Uterus (tissue), 4 donors: ENCODE results near the gene PGLYRP3. TPM values are rescaled to one million over a fixed set of nuclear protein-coding genes. Genes with fewer than 3 reads are reported as not detected.
"Not testable (repeated sequence)": the region's sequence is repeated elsewhere in the genome, so short reads cannot be mapped to it uniquely, and the experiment has no call there.

Experiments
- DNase-seq, 2 donors: peaks; one replicate each; pipeline ENCODE4 v3.0.0-alpha.2; 2019 to 2020
- H3K27ac ChIP-seq, 2 donors: fragments of 200-600 bp; sonication (generic); 1 replicate in 1 of 2; 2 replicates in 1 of 2; pipeline ENCODE4 v1.5.1; 2016 to 2018
- H3K27me3 ChIP-seq, 2 donors: fragments of 200-600 bp; sonication (generic); one replicate each; pipeline ENCODE4 v1.5.1; 2018 to 2019; ENCODE audit warnings: control low read depth in 1 of 2
- H3K36me3 ChIP-seq, 2 donors: fragments of 200-600 bp; sonication (generic); one replicate each; pipeline ENCODE4 v1.5.1; 2019; ENCODE audit warnings: control low read depth in 1 of 2
- H3K4me1 ChIP-seq, 2 donors: fragments of 200-600 bp; sonication (generic); one replicate each; pipeline ENCODE4 v1.5.1; 2018 to 2019; ENCODE audit warnings: control low read depth in 1 of 2
- H3K4me3 ChIP-seq, 2 donors: fragments of 200-600 bp; sonication (generic); 1 replicate in 1 of 2; 2 replicates in 1 of 2; pipeline ENCODE4 v1.5.1; 2018 to 2019; ENCODE audit warnings: mild to moderate bottlenecking in 1 of 2
- H3K9me3 ChIP-seq, 2 donors: fragments of 200-600 bp; sonication (generic); one replicate each; pipeline ENCODE4 v1.5.1; 2019; ENCODE audit warnings: control low read depth in 1 of 2
- CTCF ChIP-seq, 4 experiments: fragments of 200-600 bp in 2 of 4; fragments of 450-650 bp in 2 of 4; sonication (generic) in 2 of 4; IDR thresholded peaks; one replicate each; pipeline ENCODE4 v1.5.1; 2016 to 2019; ENCODE audit warnings: antibody characterized with exemption in 4 of 4, mild to moderate bottlenecking in 2 of 4, moderate library complexity in 1 of 4
- POLR2A ChIP-seq, 2 donors: fragments of 450-650 bp; IDR thresholded peaks; one replicate each; pipeline ENCODE4 v1.6.1; 2016; ENCODE audit warnings: antibody characterized with exemption in 2 of 2, mild to moderate bottlenecking in 1 of 2, moderate library complexity in 1 of 2
- intact Hi-C: fragments of 100-400 bp; cut with DNase I; formaldehyde crosslinking; loops from one replicate; pipeline ENCODE4 v1.15.1; 2023; ENCODE audit warnings: low total_unique reads
- total RNA-seq, 4 donors: library from RNA; depleted of rRNA in 3 of 4; stranded (reverse); fragments of >200 nt in 3 of 4; gene quantifications; one replicate each; pipeline versions ENCODE4 v1.1.0 to v1.2.4, GENCODE V29; 2014 to 2023
- donor health status: DM: yes; HTN: yes; CAD: no.

PGLYRP3 gene
- total RNA-seq, 4 donors from 2014 or later: not detected

DNA sequence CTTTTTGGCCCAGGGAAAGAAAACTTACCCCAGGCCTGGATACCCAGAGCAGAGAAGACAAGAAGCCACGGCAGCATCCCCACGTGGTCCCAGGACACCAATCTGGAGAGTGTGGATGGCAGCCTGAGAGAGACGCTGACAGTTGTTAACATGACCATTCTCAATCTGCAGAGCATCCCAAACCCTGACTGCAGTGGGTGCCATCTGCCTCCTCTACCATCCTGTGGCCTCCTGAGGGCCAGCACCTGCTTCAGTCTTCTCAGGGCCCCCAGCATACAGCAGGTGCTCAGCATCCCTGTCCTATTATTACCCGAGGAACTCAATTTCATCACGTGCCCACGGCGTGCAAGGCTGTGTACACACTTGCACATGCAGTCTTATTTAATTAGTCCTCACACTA, 35.1 kb upstream of the PGLYRP3 start:
- peaks cover 0 to 9% of the 10 kb centered on the region in 2 donors for H3K27me3 ChIP-seq
- no peaks in the 10 kb centered on the region for H3K4me1 ChIP-seq
- intact Hi-C loops: no loop called here
- no peak for TF ChIP-seq CTCF (IDR thresholded peaks at IDR 0.05)
- TF ChIP-seq POLR2A (IDR thresholded peaks at IDR 0.05): no peak
- H3K9me3 ChIP-seq: no peaks in the 10 kb centered on the region
- no peaks in the 10 kb centered on the region for H3K36me3 ChIP-seq
- no peak overlapping the region for H3K27ac ChIP-seq
- H3K4me3 ChIP-seq: no peak overlapping the region
- DNase-seq: no peak

DNA sequence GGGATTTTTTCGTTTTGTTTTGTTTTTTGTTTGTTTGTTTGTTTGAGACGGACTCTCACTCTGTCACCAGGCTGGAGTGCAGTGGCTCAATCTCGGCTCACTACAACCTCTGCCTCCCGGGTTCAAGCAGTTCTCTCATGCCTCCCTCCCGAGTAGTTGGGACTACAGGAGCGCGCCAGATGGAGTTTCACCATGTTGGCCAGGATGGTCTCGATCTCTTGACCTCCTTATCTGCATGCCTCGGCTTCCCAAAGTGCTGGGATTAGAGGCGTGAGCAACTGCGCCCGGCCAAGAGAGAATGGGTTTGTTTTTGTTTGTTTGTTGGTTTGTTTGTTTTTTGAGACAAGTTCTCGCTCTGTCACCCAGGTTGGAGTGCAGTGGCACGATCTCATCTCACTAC, 34.3 kb upstream of the PGLYRP3 start:
- H3K27me3 ChIP-seq, DNase-seq, intact Hi-C loops, H3K9me3 ChIP-seq, H3K36me3 ChIP-seq, H3K4me3 ChIP-seq, H3K4me1 ChIP-seq, H3K27ac ChIP-seq: not testable (repeated sequence)

DNA sequence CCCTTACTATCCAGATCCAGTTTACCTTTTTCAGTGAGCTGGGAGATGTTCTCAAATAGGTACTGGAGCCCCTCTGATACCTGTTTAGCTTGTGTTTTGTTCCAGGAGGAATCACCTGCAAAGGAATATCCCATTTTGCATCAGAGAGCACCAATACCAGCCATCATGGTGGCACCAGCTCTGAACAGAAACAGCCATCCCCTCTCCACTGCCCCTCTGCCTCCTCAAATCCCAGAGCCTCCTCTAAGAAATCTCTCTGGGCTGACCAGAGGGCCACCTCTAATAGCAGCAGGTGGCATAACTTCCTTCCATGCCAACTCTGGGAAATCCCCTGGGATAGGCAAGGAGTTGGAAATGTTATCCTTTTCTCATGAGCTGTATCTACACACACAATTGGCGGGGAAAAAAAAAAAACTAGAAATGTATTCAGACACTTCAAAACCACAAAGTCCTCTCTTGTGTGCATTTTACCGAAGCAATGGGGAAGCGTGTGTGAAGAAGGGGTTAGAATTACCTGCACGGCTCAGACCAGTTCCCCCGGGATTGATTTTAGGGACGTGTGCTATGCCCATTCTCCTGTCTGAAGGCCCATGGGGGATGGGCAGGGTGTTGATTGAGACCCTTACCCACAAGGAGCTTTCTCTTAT, 33.4 kb upstream of the PGLYRP3 start:
- Histone ChIP-seq H3K36me3 (no peaks in the 10 kb centered on the region), H3K9me3 (no peaks in the 10 kb centered on the region), H3K4me1 (no peaks in the 10 kb centered on the region), H3K27me3 (peaks cover 0 to 3% of the 10 kb centered on the region in 2 donors), H3K4me3 (no peak overlapping the region), H3K27ac (no peak overlapping the region)
- no peak for DNase-seq
- intact Hi-C loops: no loop called here
- TF ChIP-seq POLR2A (IDR thresholded peaks at IDR 0.05): no peak
- TF ChIP-seq CTCF (IDR thresholded peaks at IDR 0.05): no peak

GRCh38 chr1:153345187-153346076, 32.7 kb upstream of the PGLYRP3 start:
- Histone ChIP-seq H3K4me3 (no peak overlapping the region), H3K9me3 (no peaks in the 10 kb centered on the region), H3K27ac (no peak overlapping the region), H3K4me1 (no peaks in the 10 kb centered on the region), H3K36me3 (no peaks in the 10 kb centered on the region), H3K27me3 (no peaks in the 10 kb centered on the region)
- DNase-seq: no peak
- intact Hi-C loops: no loop called here
- no peak for TF ChIP-seq POLR2A (IDR thresholded peaks at IDR 0.05)

GRCh38 chr1:153344718-153345025, 31.9 kb upstream of the PGLYRP3 start:
- DNase-seq: no peak
- Histone ChIP-seq H3K27me3 (no peaks in the 10 kb centered on the region), H3K36me3 (no peaks in the 10 kb centered on the region), H3K9me3 (no peaks in the 10 kb centered on the region), H3K4me3 (no peak overlapping the region), H3K27ac (no peak overlapping the region), H3K4me1 (no peaks in the 10 kb centered on the region)
- TF ChIP-seq CTCF (IDR thresholded peaks at IDR 0.05) (no peak), POLR2A (IDR thresholded peaks at IDR 0.05) (no peak)
- intact Hi-C loops: no loop called here
